GM12878 (cell line): Measurements from ENCODE around the gene PLA2G6. TPM values are rescaled to one million over a fixed set of nuclear protein-coding genes. Genes with fewer than 3 reads are reported as not detected.

Source experiments
- ATAC-seq: fragments of 200-7000 bp; cut with Tn5 transposase; 3 replicates; pipeline ENCODE4 v1.9.1; 2020; ENCODE audit warnings: mild to moderate bottlenecking, moderate library complexity
- BruUV-seq: library from RNA; stranded (reverse); fragments of 400-500 nt; replicated peaks from 2 replicates; lab custom pipeline; 2021; lab: Mats Ljungman, UMichigan
- CTCF ChIA-PET: fragments of 300-600 bp; sonication (Branson Sonifier 250); formaldehyde crosslinking; extraction: SDS; loops from one replicate; lab custom pipeline; 2021; ENCODE audit warnings: inconsistent platforms; lab: Yijun Ruan, JAX
- POLR2A ChIA-PET: fragments of 350-600 bp; formaldehyde crosslinking; extraction: SDS; loops from one replicate; lab custom pipeline; 2021; ENCODE audit warnings: inconsistent platforms; lab: Charles Lee
- RAD21 ChIA-PET: fragments of 300-600 bp; sonication (Branson Sonifier 250); formaldehyde crosslinking; loops from one replicate; lab custom pipeline; 2023; ENCODE audit warnings: antibody characterized with exemption; ENCODE audit not compliant: unreplicated experiment; lab: Charles Lee
- SMC1A ChIA-PET: fragments of 300-600 bp; sonication (Branson Sonifier 250); formaldehyde crosslinking; loops from one replicate; lab custom pipeline; 2023; ENCODE audit not compliant: unreplicated experiment, uncharacterized antibody; lab: Charles Lee
- DNase-seq: peaks from one replicate; pipeline ENCODE4 v3.0.0-alpha.2; 2011; ENCODE audit warnings: low read depth, low spot score
- FAIRE-seq: peaks from 3 replicates; lab custom pipeline; 2011; peaks lifted over from hg19 to GRCh38; lab: Jason Lieb, UNC
- H2AFZ ChIP-seq: 2 replicates; pipeline ENCODE4 v1.6.0; 2011; ENCODE audit warnings: low read depth, low read length, control low read depth; ENCODE audit not compliant: control insufficient read depth
- H3K27ac ChIP-seq: 2 replicates; pipeline ENCODE4 v1.5.1; 2011; ENCODE audit warnings: control low read depth; ENCODE audit not compliant: control insufficient read depth, insufficient read depth
- H3K27me3 ChIP-seq, 2 experiments: replicated peaks in 1 of 2; 2 replicates each; pipeline versions ENCODE4 v1.6.0 to v1.6.1; 2011; ENCODE audit warnings: low read length in 1 of 2; ENCODE audit not compliant: control insufficient read depth in 2 of 2, insufficient read depth in 2 of 2
- H3K36me3 ChIP-seq, 2 experiments: 2 replicates each; pipeline ENCODE4 v1.5.1; 2011; ENCODE audit warnings: low read length in 1 of 2; ENCODE audit not compliant: control insufficient read depth in 2 of 2, insufficient read depth in 2 of 2
- H3K4me1 ChIP-seq: 2 replicates; pipeline ENCODE4 v1.6.1; 2011; ENCODE audit warnings: mild to moderate bottlenecking, low read length, moderate library complexity, mixed read lengths; ENCODE audit not compliant: control insufficient read depth, insufficient read depth
- H3K4me2 ChIP-seq: 2 replicates; pipeline ENCODE4 v1.6.0; 2011; ENCODE audit warnings: control low read depth; ENCODE audit not compliant: control insufficient read depth, insufficient read depth
- H3K4me3 ChIP-seq: fragments of 200-600 bp; sonication (generic); 2 replicates; pipeline ENCODE4 v1.5.1; 2016
- H3K79me2 ChIP-seq: 2 replicates; pipeline ENCODE4 v1.6.0; 2011; ENCODE audit warnings: low read length; ENCODE audit not compliant: control insufficient read depth, insufficient read depth
- H3K9ac ChIP-seq: 2 replicates; pipeline ENCODE4 v1.8.0; 2011; ENCODE audit warnings: low read length, control low read depth, mixed read lengths; ENCODE audit not compliant: control insufficient read depth, insufficient read depth
- H3K9me3 ChIP-seq: replicated peaks from 3 replicates; pipeline ENCODE4 v1.5.1; 2011; ENCODE audit warnings: mild to moderate bottlenecking, low read length; ENCODE audit not compliant: control insufficient read depth, insufficient read depth
- H4K20me1 ChIP-seq: 2 replicates; pipeline ENCODE4 v1.6.0; 2011; ENCODE audit not compliant: control insufficient read depth, insufficient read depth
- BRCA1 ChIP-seq: IDR thresholded peaks from 2 replicates; pipeline ENCODE4 v1.6.1; 2011; ENCODE audit warnings: low read depth, low read length, improper control_type of control experiment
- CHD1 ChIP-seq: IDR thresholded peaks from 2 replicates; pipeline ENCODE4 v1.6.1; 2012; ENCODE audit warnings: low read depth, low read length, improper control_type of control experiment
- E4F1 ChIP-seq: fragments of 450-650 bp; IDR thresholded peaks from 2 replicates; pipeline ENCODE4 v1.6.1; 2018; ENCODE audit warnings: borderline replicate concordance, mild to moderate bottlenecking; ENCODE audit not compliant: partially characterized antibody
- GATAD2B ChIP-seq: fragments of 450-650 bp; conservative IDR thresholded peaks from 2 replicates; pipeline ENCODE4 v1.6.1; 2017; ENCODE audit warnings: low read depth, mild to moderate bottlenecking, moderate library complexity
- HDAC6 ChIP-seq: fragments of 200-600 bp; sonication (generic); IDR thresholded peaks from one replicate; pipeline ENCODE4 v1.8.0; 2017; ENCODE audit warnings: antibody characterized with exemption; ENCODE audit not compliant: unreplicated experiment
- NBN ChIP-seq: fragments of 450-650 bp; IDR thresholded peaks from 2 replicates; pipeline ENCODE4 v1.6.1; 2016
- NRF1 ChIP-seq: conservative IDR thresholded peaks from 2 replicates; pipeline ENCODE4 v1.6.1; 2011; ENCODE audit warnings: mild to moderate bottlenecking, low read depth, low read length, improper control_type of control experiment
- RUNX3 ChIP-seq: IDR thresholded peaks from 2 replicates; pipeline ENCODE4 v1.6.1; 2012; ENCODE audit warnings: low read length, inconsistent platforms
- SMAD1 ChIP-seq: fragments of 450-650 bp; IDR thresholded peaks from 2 replicates; pipeline ENCODE4 v1.6.1; 2018; ENCODE audit warnings: mild to moderate bottlenecking, low read depth; ENCODE audit not compliant: partially characterized antibody
- SPI1 ChIP-seq: IDR thresholded peaks from 2 replicates; pipeline ENCODE4 v1.6.1; 2011; ENCODE audit warnings: low read depth, mild to moderate bottlenecking, low read length, moderate library complexity, borderline replicate concordance; ENCODE audit not compliant: insufficient read depth
- SUPT20H ChIP-seq: IDR thresholded peaks from 2 replicates; pipeline ENCODE4 v1.6.1; 2011; ENCODE audit warnings: low read depth, mild to moderate bottlenecking, low read length, moderate library complexity, borderline replicate concordance; ENCODE audit not compliant: control insufficient read depth
- ZSCAN29 ChIP-seq: fragments of 450-650 bp; IDR thresholded peaks from 2 replicates; pipeline ENCODE4 v1.6.1; 2017; ENCODE audit warnings: mild to moderate bottlenecking, moderate library complexity
- WGBS: methylation state at CpG from one replicate; pipeline ENCODE4 v1.1.6; 2016; ENCODE audit warnings: low lambda C conversion rate; ENCODE audit not compliant: insufficient replicate concordance, insufficient coverage; ENCODE audit errors: missing lambda C conversion rate; 5-methylcytosine and 5-hydroxymethylcytosine counted together
- in situ Hi-C: fragments of 300-500 bp; cut with MboI; formaldehyde crosslinking; loops from 9 replicates; pipeline ENCODE4 v1.14.3; 2018; ENCODE audit warnings: mixed read lengths
- intact Hi-C: fragments of 100-400 bp; cut with micrococcal nuclease; formaldehyde crosslinking; loops from one replicate; pipeline ENCODE4 v1.14.2; 2022; ENCODE audit not compliant: unreplicated experiment
- polyA plus RNA-seq, 11 experiments: library from polyadenylated mRNA; depleted of rRNA in 4 of 11; unstranded in 6 of 11; stranded (reverse) in 5 of 11; fragments of >200 nt; fragmentation: Nextera tagmentation in 4 of 11; fragmentation: Illumina TruSeq in 1 of 11; extraction: Ambion mirVana in 4 of 11; extraction: Trizol in 1 of 11; gene quantifications; 1 replicate in 1 of 11; 2 replicates in 10 of 11; pipeline versions ENCODE4 v1.2.1 to v1.2.3, GENCODE V29; 2011 to 2016; ENCODE audit warnings: inconsistent platforms in 2 of 11, missing spikeins in 2 of 11, low read depth in 1 of 11
- total RNA-seq, 4 experiments: library from RNA; depleted of rRNA in 3 of 4; stranded (reverse); fragments of >200 nt in 3 of 4; fragmentation: Illumina TruSeq in 1 of 4; extraction: Trizol in 1 of 4; gene quantifications; 2 replicates each; pipeline versions ENCODE4 v1.2.1 to v1.2.3, GENCODE V29; 2013 to 2021

PLA2G6 gene
- total and polyA plus RNA-seq, 10 of the 15 experiments (the other 5 are each of a cell fraction or from before 2014, with no cell fraction given) = 0.15 to 42.2 (median 15.8) TPM

- Histone ChIP-seq H3K27me3 (no peaks in the 10 kb centered on the region), H3K4me3 (no peak overlapping the region), H3K4me1 (peaks cover 38% of the 10 kb centered on the region), H3K9me3 (no peaks in the 10 kb centered on the region), H4K20me1 (no peaks in the 10 kb centered on the region), H2AFZ (no peak overlapping the region), H3K27ac (no peak overlapping the region), H3K79me2 (no peaks in the 10 kb centered on the region), H3K9ac (no peak overlapping the region), H3K4me2 (no peak overlapping the region), H3K36me3 (no peaks in the 10 kb centered on the region)
- intact Hi-C loops (no loop called here), in situ Hi-C loops (no loop called here)
- 82% methylated on average over 7 of the region's 7 CpGs for WGBS
- no peak for FAIRE-seq
- no peak for ATAC-seq
- ChIA-PET CTCF (interaction anchor here (1.1 to 1.2 kb wide), 3 partner anchors 16 to 26 kb away, joined by 3 to 6 read pairs (median 3); partner anchors contain the start of gene PLA2G6), RAD21 (interaction anchor here (1.1 kb wide), 1 partner anchor 26 kb away, joined by 4 read pairs; the partner anchor contains the start of gene PLA2G6), POLR2A (interaction anchor here (0.6 to 2.0 kb wide), 2 partner anchors 26 to 94 kb away, joined by 4 to 6 read pairs; partner anchors contain the start of gene PLA2G6), SMC1A (interaction anchor here (1.0 to 2.4 kb wide), 2 partner anchors 31 to 92 kb away, joined by 3 to 9 read pairs; no protein-coding TSS in a partner anchor)
- DNase-seq = no peak
- TF ChIP-seq SPI1 = no peak
- no peak for TF ChIP-seq NBN
- TF ChIP-seq HDAC6 = no peak
- TF ChIP-seq GATAD2B = no peak
- TF ChIP-seq NRF1 = no peak
- TF ChIP-seq CHD1 = no peak
- TF ChIP-seq SUPT20H = no peak
- no peak for TF ChIP-seq ZSCAN29
- TF ChIP-seq RUNX3 = no peak
- no peak for TF ChIP-seq E4F1
- no peak for TF ChIP-seq SMAD1
- no peak for TF ChIP-seq BRCA1
- no TSS peak for BruUV-seq
Observed at GRCh38 chr22:38207898-38208432, 26.3 kb upstream of the PLA2G6 start.
